Endothelial cell of umbilical vein (primary cell): ENCODE measurements around the gene LIM2. TPM values are rescaled to one million over a fixed set of nuclear protein-coding genes. Genes with fewer than 3 reads are reported as not detected.

Source experiments
- BruUV-seq: library from RNA; stranded (reverse); fragments of 400-500 nt; replicated peaks from 2 replicates; lab custom pipeline; 2021; lab: Mats Ljungman, UMichigan
- CTCF ChIA-PET: fragments of 300-600, 350-600 bp; sonication (Branson Sonifier 250); formaldehyde crosslinking; loops from one replicate; lab custom pipeline; 2021; ENCODE audit warnings: antibody characterized with exemption, inconsistent platforms; lab: Charles Lee
- POLR2A ChIA-PET: fragments of 300-600, 350-600 bp; sonication (Branson Sonifier 250); formaldehyde crosslinking; loops from one replicate; lab custom pipeline; 2021; ENCODE audit warnings: antibody characterized with exemption, inconsistent platforms; lab: Charles Lee
- DNase-seq: peaks from one replicate; pipeline ENCODE4 v3.0.0-alpha.2; 2011; ENCODE audit warnings: low read depth, low spot score
- FAIRE-seq: peaks from 2 replicates; lab custom pipeline; 2011; peaks lifted over from hg19 to GRCh38; lab: Jason Lieb, UNC
- H2AFZ ChIP-seq: 2 replicates; pipeline ENCODE4 v1.6.0; 2012; ENCODE audit warnings: low read depth, low read length, control low read depth, inconsistent platforms
- H3K27ac ChIP-seq: 2 replicates; pipeline ENCODE4 v1.5.1; 2011; ENCODE audit warnings: low read depth, mild to moderate bottlenecking, control low read depth, low read length, moderate library complexity; ENCODE audit not compliant: insufficient read depth
- H3K27me3 ChIP-seq, 2 experiments: 2 replicates each; pipeline versions ENCODE4 v1.6.0 to v1.6.1; 2011; ENCODE audit warnings: low read length in 2 of 2, mixed read lengths in 1 of 2; ENCODE audit not compliant: control insufficient read depth in 2 of 2, insufficient read depth in 2 of 2
- H3K36me3 ChIP-seq, 2 experiments: 2 replicates in 1 of 2; 3 replicates in 1 of 2; pipeline ENCODE4 v1.5.1; 2011; ENCODE audit warnings: low read length in 2 of 2, mild to moderate bottlenecking in 1 of 2, moderate library complexity in 1 of 2; ENCODE audit not compliant: control insufficient read depth in 2 of 2, insufficient read depth in 2 of 2; ENCODE audit errors: extremely low read depth in 1 of 2
- H3K4me1 ChIP-seq: 3 replicates; pipeline ENCODE4 v1.5.1; 2011; ENCODE audit warnings: mild to moderate bottlenecking, low read length; ENCODE audit not compliant: control insufficient read depth, insufficient read depth; ENCODE audit errors: extremely low read depth
- H3K4me2 ChIP-seq: 2 replicates; pipeline ENCODE4 v1.6.1; 2011; ENCODE audit warnings: low read length, control low read depth, mixed read lengths; ENCODE audit not compliant: insufficient read depth
- H3K4me3 ChIP-seq, 3 experiments: fragments of 200-600 bp in 1 of 3; sonication (generic), shearing (Covaris generic) in 1 of 3; replicated peaks in 1 of 3; 2 replicates each; pipeline ENCODE4 v1.5.1; 2011 to 2016; ENCODE audit warnings: control low read depth in 3 of 3, low read length in 3 of 3, mild to moderate bottlenecking in 2 of 3, inconsistent platforms in 1 of 3, low read depth in 1 of 3, moderate library complexity in 1 of 3; ENCODE audit not compliant: insufficient read depth in 1 of 3
- H3K79me2 ChIP-seq: 2 replicates; pipeline ENCODE4 v1.6.0; 2012; ENCODE audit warnings: low read length, inconsistent platforms; ENCODE audit not compliant: control insufficient read depth, insufficient read depth
- H3K9ac ChIP-seq: replicated peaks from 2 replicates; pipeline ENCODE3; 2011; ENCODE audit warnings: low read length, control low read depth; ENCODE audit not compliant: insufficient read depth; ENCODE audit errors: extremely low read depth
- H3K9me1 ChIP-seq: replicated peaks from 3 replicates; pipeline ENCODE4 v1.6.0; 2011; ENCODE audit warnings: mild to moderate bottlenecking, low read length; ENCODE audit not compliant: control insufficient read depth, insufficient read depth; ENCODE audit errors: extremely low read depth
- H3K9me3 ChIP-seq: replicated peaks from 2 replicates; pipeline ENCODE4 v1.5.1; 2012; ENCODE audit warnings: low read length, inconsistent platforms; ENCODE audit not compliant: control insufficient read depth, insufficient read depth
- H4K20me1 ChIP-seq: replicated peaks from 2 replicates; pipeline ENCODE3; 2011; ENCODE audit warnings: mild to moderate bottlenecking, low read length; ENCODE audit not compliant: control insufficient read depth, insufficient read depth; ENCODE audit errors: extremely low read depth
- CTCF ChIP-seq, 2 donors: IDR thresholded peaks; 1 replicate in 1 of 2; 2 replicates in 1 of 2; pipeline ENCODE4 v1.5.1; 2011; ENCODE audit warnings: low read length in 2 of 2, mild to moderate bottlenecking in 2 of 2, moderate library complexity in 2 of 2, control low read depth in 1 of 2, inconsistent platforms in 1 of 2, low read depth in 1 of 2; ENCODE audit not compliant: insufficient read depth in 1 of 2; ENCODE audit errors: extremely low read depth in 1 of 2
- EZH2 ChIP-seq: IDR thresholded peaks from 2 replicates; pipeline ENCODE4 v1.6.1; 2012; ENCODE audit warnings: borderline replicate concordance, low read depth, mild to moderate bottlenecking, moderate library complexity, low read length, inconsistent platforms; ENCODE audit not compliant: severe bottlenecking
- FOS ChIP-seq: IDR thresholded peaks from 2 replicates; pipeline ENCODE4 v1.6.1; 2011; ENCODE audit warnings: mild to moderate bottlenecking, low read length, moderate library complexity, borderline replicate concordance; ENCODE audit not compliant: insufficient read depth
- GATA2 ChIP-seq: IDR thresholded peaks from 2 replicates; pipeline ENCODE4 v1.7.0; 2011; ENCODE audit warnings: low read depth, mild to moderate bottlenecking, moderate library complexity, mixed read lengths, low read length; ENCODE audit not compliant: insufficient read length, insufficient read depth
- JUN ChIP-seq: IDR thresholded peaks from 2 replicates; pipeline ENCODE4 v1.6.1; 2011; ENCODE audit warnings: borderline replicate concordance, low read depth; ENCODE audit not compliant: insufficient read length, insufficient read depth
- MYC ChIP-seq: IDR thresholded peaks from one replicate; pipeline ENCODE4 v1.6.1; 2011; ENCODE audit warnings: mild to moderate bottlenecking, low read depth, low read length
- POLR2A ChIP-seq: IDR thresholded peaks from 2 replicates; pipeline ENCODE4 v1.6.1; 2012; ENCODE audit warnings: low read depth, mild to moderate bottlenecking, control low read depth, low read length
- POLR2AphosphoS5 ChIP-seq: IDR thresholded peaks from 2 replicates; pipeline ENCODE4 v1.6.1; 2012; ENCODE audit warnings: low read depth, mild to moderate bottlenecking, control low read depth, low read length, moderate library complexity; ENCODE audit not compliant: insufficient read depth
- dilution Hi-C: fragments of 300-500 bp; cut with MboI; formaldehyde crosslinking; loops from one replicate; pipeline ENCODE4 v1.15.0; 2019; ENCODE audit warnings: low sequenced_read_pairs; ENCODE audit not compliant: extremely low pct_ligation_motif_present
- intact Hi-C: fragments of 100-400 bp; cut with micrococcal nuclease; formaldehyde crosslinking; loops from one replicate; pipeline ENCODE4 v1.10.0; 2022
- polyA plus RNA-seq, 4 experiments: library from polyadenylated mRNA; depleted of rRNA in 3 of 4; stranded (reverse) in 3 of 4; unstranded in 1 of 4; fragments of >200 nt; gene quantifications; 2 replicates each; pipeline versions ENCODE4 v1.2.1 to v1.2.3, GENCODE V29; 2011 to 2012; ENCODE audit warnings: missing spikeins in 1 of 4
- total RNA-seq: library from RNA; stranded (reverse); gene quantifications from 2 replicates; pipeline ENCODE4 v1.2.3, GENCODE V29; 2021
- TF ChIP-seq, protein P1 (sequence below): IDR thresholded peaks from 2 replicates; pipeline ENCODE4 v1.6.1; 2011; ENCODE audit not compliant: insufficient read depth, insufficient read length

Gene LIM2
- total and polyA plus RNA-seq, 2 donors (not counting 3 experiments of a cell fraction or from before 2014, with no cell fraction given) = not detected

DNA sequence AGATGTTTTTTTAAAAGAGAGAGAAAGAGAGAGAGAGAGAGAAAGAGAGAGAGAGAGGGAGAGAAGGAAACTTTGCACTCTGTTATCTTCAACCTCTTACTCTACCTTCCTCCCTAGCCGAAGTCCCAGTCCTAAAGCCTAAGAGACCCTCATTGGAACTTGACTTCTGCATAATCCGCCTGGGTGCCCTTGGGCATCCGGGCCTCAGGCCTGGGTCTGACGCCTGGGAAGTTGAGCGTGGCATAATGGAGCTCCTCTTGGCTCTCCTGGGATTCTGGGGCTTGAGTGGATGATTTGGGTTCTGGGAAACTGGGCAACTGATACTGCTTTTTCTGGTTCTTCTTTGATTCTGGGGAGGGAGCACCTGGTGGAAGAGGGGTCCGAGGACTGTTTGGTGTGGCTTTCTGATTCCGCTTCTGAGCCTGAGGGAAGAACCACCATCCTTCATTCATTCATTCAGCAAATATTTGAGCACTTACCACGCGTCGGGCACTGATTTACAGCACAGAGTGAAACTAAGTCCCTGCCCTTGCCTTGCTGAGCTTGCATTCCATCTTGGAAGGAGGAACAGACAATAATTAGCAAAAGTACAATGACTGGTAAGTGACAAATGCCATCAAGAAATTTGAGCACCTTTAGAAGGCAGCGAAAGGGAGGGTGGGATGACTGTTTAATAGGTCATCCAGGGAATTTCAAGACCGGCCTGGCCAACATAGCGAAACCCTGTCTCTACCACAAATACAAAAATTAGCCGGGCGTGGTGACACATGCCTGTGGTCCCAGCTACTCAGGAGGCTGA lies 23.4 kb upstream of the LIM2 start:
- Histone ChIP-seq H3K4me1 (no peaks in the 10 kb centered on the region), H3K9ac (no peak overlapping the region), H3K9me3 (no peaks in the 10 kb centered on the region), H2AFZ (no peak overlapping the region), H3K27ac (no peak overlapping the region), H3K9me1 (no peaks in the 10 kb centered on the region), H3K36me3 (no peaks in the 10 kb centered on the region), H3K79me2 (no peaks in the 10 kb centered on the region), H3K4me2 (no peak overlapping the region), H3K27me3 (no peaks in the 10 kb centered on the region), H4K20me1 (no peaks in the 10 kb centered on the region), H3K4me3 (no peak overlapping the region)
- DNase-seq (no peak), FAIRE-seq (no peak)
- no peak for TF ChIP-seq JUN
- TF ChIP-seq FOS = no peak
- no peak for TF ChIP-seq CTCF (IDR thresholded peaks at IDR 0.05; ENCODE audit: extremely low read depth in 1 of 2, insufficient read depth in 1 of 2, low read depth in 1 of 2, low read length in 2 of 2)
- TF ChIP-seq, protein P1, sequence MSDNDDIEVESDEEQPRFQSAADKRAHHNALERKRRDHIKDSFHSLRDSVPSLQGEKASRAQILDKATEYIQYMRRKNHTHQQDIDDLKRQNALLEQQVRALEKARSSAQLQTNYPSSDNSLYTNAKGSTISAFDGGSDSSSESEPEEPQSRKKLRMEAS = no peak
- TF ChIP-seq EZH2 = no peak
- no peak for TF ChIP-seq MYC
- TF ChIP-seq POLR2AphosphoS5 = no peak
- TF ChIP-seq GATA2 = no peak
- no peak for TF ChIP-seq POLR2A
- no TSS peak for BruUV-seq
- intact Hi-C loops (no loop called here), dilution Hi-C loops (no loop called here)
- ChIA-PET POLR2A (no interaction called here), CTCF (no interaction called here)
